ENCODE results near the gene DDX10.

GRCh38 chr11:108846009-108846408 lies 181.1 kb downstream of the DDX10 start:
- no peak for TF ChIP-seq POLR2A (IDR thresholded peaks at IDR 0.05; ENCODE audit: low read depth)
- TF ChIP-seq, protein P1, sequence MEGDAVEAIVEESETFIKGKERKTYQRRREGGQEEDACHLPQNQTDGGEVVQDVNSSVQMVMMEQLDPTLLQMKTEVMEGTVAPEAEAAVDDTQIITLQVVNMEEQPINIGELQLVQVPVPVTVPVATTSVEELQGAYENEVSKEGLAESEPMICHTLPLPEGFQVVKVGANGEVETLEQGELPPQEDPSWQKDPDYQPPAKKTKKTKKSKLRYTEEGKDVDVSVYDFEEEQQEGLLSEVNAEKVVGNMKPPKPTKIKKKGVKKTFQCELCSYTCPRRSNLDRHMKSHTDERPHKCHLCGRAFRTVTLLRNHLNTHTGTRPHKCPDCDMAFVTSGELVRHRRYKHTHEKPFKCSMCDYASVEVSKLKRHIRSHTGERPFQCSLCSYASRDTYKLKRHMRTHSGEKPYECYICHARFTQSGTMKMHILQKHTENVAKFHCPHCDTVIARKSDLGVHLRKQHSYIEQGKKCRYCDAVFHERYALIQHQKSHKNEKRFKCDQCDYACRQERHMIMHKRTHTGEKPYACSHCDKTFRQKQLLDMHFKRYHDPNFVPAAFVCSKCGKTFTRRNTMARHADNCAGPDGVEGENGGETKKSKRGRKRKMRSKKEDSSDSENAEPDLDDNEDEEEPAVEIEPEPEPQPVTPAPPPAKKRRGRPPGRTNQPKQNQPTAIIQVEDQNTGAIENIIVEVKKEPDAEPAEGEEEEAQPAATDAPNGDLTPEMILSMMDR (IDR thresholded peaks at IDR 0.05) = no peak
